Skeletal muscle cell (primary cell): ENCODE results near the gene HTR1A.

ENCODE experiments used
- DNase-seq: peaks from one replicate; pipeline ENCODE4 v3.0.0-alpha.2; 2010; ENCODE audit warnings: low read depth
- H3K4me3 ChIP-seq: 2 replicates; pipeline ENCODE4 v1.5.1; 2011; ENCODE audit warnings: low read depth, mild to moderate bottlenecking, control low read depth, low read length, moderate library complexity

The HTR1A gene

GRCh38 chr5:63911871-63912270 is 50.4 kb downstream of the HTR1A start:
- H3K4me3 ChIP-seq, result no peak overlapping the region

More at GRCh38 chr5:63911871-63912270, 50.4 kb downstream of the HTR1A start:
- no peak for DNase-seq
